ENCODE results near the gene MYO5A.

MYO5A gene

DNA sequence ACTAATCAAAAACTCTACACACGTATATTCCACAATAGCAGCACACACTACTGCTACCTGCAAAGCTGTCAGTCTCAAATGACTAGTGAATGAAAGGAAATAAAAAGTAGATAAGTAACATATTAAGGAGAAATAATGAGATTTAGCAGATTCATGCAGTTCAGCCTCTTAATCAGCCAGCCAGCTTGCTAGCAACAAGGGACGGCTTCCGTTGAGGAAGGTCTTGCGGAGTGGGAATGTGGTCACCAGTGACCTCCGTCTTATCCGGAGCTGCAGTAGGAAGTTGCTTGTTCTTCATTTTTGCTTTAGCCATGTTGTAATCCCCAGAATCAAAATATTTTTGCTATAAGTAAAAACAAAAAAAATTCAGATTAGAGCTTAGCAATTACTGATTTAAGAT is 23.1 kb upstream of the MYO5A start:
- TF ChIP-seq, protein P1, sequence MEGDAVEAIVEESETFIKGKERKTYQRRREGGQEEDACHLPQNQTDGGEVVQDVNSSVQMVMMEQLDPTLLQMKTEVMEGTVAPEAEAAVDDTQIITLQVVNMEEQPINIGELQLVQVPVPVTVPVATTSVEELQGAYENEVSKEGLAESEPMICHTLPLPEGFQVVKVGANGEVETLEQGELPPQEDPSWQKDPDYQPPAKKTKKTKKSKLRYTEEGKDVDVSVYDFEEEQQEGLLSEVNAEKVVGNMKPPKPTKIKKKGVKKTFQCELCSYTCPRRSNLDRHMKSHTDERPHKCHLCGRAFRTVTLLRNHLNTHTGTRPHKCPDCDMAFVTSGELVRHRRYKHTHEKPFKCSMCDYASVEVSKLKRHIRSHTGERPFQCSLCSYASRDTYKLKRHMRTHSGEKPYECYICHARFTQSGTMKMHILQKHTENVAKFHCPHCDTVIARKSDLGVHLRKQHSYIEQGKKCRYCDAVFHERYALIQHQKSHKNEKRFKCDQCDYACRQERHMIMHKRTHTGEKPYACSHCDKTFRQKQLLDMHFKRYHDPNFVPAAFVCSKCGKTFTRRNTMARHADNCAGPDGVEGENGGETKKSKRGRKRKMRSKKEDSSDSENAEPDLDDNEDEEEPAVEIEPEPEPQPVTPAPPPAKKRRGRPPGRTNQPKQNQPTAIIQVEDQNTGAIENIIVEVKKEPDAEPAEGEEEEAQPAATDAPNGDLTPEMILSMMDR (IDR thresholded peaks at IDR 0.05) = no peak

DNA sequence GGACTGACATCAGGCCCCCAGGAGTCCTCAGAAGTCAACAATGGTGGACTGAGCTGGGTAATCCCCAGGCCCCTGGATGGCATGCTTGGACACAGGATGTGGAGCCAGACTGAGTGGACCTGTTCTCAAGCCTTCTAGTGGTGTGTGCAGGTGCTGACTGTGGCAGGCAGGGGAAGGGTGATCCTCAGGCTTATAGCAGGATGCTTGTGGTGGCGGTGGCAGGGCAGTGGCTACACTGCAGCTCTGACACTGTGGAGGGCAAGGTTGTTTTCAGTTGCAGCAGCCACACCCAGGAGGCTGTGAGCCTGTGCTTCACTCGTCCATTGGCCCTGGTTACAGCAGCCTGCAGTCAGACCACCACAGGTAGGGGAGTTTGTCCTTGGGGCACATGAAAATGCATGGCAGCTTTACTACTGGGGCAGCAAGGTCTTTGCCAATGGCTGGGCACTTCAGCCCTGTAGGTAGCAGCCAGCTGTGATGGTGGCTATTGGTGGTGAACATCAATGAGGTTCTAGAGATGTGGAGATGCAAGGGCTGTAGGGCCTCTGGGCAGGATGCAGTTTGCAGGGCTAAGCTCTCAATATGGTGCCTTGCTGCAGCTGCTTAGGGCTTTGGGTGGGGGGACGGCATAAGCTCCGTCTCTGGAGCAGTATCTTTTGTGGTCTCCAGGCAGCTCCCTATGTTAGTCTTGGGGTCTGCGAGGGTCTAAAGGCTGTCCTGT is 17.5 kb upstream of the MYO5A start:
- TF ChIP-seq, protein P1 (IDR thresholded peaks at IDR 0.05) = no peak

DNA sequence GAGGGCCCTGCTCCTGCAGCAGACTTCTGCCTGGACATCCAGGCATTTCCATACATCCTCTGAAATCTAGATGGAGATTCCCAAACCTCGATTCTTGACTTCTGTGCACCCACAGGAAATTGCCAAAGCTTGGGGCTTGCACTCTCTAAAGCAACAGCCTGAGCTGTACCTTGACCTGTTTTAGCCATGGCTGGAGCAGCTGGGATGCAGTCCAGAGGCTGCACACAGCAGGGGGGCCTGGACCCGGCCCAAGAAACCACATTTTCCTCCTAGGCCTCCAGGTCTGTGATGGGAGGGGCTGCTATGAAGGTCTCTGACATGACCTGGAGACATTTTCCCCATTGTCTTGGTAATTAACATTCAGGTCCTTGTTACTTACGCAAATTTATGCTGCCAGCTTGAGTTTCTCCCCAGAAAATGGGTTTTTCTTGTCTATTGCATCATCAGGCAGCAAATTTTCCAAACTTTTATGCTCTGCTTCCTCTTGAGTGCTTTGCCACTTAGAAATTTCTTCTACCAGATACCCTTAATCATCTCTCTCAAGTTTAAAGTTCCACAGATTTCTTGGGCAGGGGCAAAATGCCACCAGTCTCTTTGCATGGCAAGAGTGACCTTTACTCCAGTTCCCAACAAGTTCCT is 11.8 kb upstream of the MYO5A start:
- TF ChIP-seq, protein P1 (IDR thresholded peaks at IDR 0.05) = no peak

DNA sequence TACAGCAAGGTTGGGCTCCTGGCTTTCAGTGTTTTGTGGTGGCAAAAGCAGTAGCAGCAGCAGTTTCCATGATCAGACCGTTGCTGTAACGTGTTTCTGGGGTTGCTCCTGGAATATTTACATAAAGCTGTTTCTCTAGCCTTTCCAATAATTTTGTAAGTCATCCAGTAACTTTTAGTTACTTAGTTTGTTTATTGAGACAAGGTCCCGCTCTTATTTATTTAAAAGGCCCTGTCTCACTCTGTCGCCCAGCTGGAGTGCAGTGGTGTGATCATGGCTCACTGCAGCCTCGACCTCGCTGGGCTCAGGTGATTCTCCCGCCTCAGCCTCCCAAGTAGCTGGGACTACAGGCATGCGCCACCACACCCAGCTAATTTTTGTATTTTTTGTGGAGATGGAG is 8.8 kb upstream of the MYO5A start:
- TF ChIP-seq, protein P1 (IDR thresholded peaks at IDR 0.05) = no peak

DNA sequence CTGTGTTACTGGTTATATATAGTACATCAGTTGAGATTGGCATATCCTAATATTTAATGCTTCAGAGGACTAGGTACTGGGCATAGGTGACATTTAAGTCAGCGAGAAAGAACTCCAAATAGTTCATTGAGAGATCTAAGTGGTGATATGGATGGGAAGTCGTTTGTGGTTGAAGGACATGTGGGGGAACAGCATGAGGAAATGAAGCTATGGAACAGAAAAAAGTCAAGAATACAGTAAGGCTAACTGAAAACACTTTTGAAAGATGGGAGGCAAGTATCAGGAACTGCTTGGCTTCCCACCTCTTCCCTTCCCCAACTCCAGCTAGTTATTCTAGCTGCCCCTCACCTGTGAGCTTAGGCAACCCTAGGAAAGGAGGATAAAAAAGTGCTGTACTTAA is 3.7 kb upstream of the MYO5A start:
- TF ChIP-seq, protein P1 (IDR thresholded peaks at IDR 0.05) = no peak

DNA sequence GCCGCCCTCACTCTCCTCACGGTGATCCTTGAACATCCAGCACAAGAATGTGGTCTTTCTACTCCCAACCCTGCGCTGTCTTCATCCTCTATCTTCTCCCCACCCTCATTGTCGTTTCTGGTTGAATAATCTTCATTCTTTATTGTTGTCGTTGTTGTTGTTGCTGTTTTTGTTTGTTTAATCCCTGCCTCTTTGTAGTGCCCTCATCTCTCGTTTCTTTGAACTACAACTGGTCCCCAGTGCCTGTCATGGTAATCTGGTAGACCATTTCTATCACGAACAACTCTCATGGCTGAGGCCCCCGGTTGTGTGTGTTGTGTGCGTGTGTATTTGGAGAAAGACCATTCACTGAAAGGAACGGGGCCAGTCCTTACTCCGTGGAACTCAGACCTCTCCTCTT is 1.3 kb upstream of the MYO5A start:
- TF ChIP-seq, protein P1 (IDR thresholded peaks at IDR 0.05) = no peak

DNA sequence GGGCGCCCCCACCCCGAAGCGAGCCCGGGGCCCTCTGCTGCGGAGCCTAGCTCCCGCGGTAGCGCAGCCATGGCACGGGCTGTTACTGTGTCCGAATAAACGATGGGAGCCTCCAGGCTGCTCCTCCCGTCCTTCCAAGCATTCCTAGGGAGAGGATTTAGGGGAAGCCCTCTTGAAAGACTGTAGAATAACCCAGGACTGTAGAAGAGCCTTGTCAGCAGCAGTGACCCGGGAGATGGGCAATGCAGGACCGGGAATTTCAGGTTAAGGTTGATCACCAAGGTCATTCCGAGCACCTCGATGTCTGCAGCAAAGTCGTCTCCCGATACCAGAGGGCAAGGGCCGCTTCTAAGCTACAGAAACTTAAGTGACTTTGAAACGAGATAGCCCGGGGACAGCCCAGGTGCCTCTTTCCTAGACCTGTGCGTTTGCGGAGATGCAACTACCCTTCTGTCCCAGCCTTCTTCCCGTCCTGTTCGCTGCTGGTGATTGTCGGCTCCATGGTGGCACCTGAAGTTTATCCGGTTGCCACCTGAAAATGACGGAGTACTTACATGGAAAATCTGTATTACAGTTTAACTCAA is 753 bp upstream of the MYO5A start:
- TF ChIP-seq, protein P1 (IDR thresholded peaks at IDR 0.05) = no peak
